ENCODE results near the gene GNA15.
A peak's percentile ranks its signal among the peaks of the same experiment; 100 is the strongest.

The GNA15 gene

DNA sequence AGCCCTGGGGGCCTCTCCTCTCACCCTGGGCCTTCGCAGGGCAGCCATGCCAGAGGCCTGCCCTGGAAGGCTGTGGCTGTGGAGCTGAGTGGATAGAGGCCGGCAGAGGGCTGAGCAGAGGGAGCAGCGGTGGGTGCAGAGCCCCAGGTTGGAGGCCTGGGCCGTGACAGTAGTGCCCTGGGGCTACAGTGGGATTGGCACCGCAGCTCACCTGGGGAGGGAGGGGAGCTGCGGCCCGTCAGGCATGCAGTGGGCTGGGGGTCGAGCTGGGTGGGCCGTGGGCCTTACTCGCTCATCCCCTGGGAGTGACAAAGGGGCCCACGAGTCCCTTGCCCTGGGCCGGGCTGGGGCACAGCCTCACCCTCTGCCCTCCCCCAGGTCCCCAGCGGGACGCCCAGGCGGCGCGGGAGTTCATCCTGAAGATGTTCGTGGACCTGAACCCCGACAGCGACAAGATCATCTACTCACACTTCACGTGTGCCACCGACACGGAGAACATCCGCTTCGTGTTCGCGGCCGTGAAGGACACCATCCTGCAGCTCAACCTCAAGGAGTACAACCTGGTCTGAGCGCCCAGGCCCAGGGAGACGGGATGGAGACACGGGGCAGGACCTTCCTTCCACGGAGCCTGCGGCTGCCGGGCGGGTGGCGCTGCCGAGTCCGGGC lies 15.1 kb upstream of the GNA15 start:
- no peak for DNase-seq (ENCODE audit: low read depth in 3 of 3, low spot score in 1 of 3)

- no peak for DNase-seq (ENCODE audit: low read depth in 3 of 3, low spot score in 1 of 3)
These were observed 14.4 kb upstream of the GNA15 start for GRCh38 chr19:3121396-3121795.

GRCh38 chr19:3121821-3122511 lies 13.9 kb upstream of the GNA15 start:
- no peak for DNase-seq (ENCODE audit: low read depth in 3 of 3, low spot score in 1 of 3)

DNA sequence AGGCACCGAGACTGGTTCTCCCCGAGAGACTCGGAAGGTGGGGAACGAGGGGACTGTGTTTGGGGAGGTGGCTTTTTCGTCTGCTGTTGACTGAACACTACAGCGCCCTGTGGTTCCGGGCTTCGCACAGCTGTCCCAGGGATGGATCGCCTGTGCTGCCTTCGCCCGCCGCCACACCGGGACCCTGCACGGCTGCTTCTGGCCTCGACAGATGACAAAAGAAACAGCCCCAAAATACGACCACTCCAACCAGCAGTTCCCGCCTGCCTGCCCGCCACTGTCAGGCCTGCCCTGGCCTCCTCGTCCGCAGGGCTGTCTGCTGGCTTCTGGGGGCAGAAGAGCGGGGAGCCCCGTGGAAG lies 13.3 kb upstream of the GNA15 start:
- DNase-seq (ENCODE audit: low read depth in 3 of 3, low spot score in 1 of 3): no peak

DNA sequence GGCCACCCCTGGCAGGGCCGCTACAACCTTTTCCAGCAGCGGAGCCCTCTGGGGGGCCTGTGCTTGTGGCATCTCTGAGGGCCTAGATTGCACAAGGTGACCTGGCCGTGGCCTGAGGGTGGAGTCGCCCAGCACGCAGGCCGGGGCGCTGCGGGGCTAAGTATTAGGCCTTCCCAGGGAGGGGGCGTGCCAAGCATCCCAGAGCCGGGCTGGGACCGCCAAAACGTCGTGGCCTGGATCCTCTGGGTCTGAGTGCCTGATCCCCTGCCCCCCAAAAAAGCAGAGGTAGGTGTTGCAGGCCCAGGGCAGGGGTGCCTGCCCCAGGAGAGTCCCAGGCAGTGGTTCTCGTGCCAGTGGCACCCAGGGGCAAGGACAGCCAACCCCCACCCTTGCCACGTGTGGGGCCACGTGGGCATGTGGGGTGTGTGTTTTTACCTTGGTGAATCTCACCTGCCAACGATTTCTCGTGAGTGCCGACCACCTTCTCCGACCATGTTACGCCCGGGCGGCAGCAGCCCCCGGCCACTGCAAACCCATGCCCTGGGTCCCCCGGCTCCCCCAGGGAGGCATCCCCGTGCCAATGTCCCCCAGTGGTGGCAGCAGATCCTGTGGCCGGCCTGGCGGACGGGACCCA lies 12.6 kb upstream of the GNA15 start:
- no peak for DNase-seq (ENCODE audit: low read depth in 3 of 3, low spot score in 1 of 3)

- no peak for DNase-seq (ENCODE audit: low read depth in 3 of 3, low spot score in 1 of 3)
These were observed 11.9 kb upstream of the GNA15 start for GRCh38 chr19:3123956-3124355.

DNA sequence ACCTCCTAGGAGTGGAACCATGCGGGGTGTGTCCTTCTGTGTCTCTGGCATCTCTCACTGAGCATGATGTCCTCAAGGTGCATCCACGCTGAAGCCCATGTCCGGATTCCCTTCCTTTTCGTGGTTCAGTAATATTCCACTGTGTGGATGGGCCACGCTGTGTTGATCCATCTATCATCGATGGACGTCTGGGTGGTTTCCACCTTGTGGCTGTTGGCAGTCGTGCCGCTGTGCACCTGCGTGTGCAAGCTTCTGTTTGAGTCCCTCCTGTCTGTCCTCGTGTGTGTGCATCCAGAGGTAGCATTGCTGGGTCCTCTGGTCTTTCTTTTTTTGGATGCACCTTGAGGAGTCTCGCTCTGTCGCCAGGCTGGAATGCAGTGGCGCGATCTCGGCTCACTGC lies 11.2 kb upstream of the GNA15 start:
- DNase-seq (ENCODE audit: low read depth in 3 of 3, low spot score in 1 of 3): no peak

DNA sequence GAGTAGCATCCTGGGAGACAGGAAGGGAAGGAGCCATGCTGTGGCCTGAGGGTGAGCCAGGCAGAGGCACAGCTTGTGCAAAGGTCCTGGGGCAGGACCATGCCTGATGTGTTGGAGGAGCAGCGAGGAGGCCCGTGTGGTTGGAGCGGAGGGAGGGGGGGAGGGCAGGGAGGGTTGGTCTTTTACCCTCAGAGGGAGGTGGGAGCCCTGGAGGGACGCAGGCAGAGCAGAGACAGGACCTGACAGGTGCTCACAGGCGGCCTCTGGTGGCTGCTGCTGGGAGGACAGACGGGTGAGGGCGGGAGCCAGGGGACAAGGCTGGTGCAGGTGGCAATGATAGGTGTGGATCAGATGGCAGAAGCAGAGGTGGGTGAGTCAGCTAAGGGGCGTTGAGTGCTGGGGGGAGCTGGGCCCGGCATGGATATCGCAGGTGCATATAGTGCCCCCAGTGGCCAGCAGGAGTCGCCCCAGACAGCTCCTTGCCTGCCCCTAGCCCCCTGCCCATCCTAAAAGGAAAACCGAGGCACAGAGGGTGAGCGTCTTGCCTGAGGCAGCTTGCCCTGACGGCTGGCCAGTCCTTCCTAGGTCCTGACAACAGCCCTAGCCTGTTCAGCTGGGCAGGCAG lies 9.8 kb upstream of the GNA15 start:
- DNase-seq (ENCODE audit: low read depth in 3 of 3, low spot score in 1 of 3): peak; percentile 21 to 75 (median 57)

DNA sequence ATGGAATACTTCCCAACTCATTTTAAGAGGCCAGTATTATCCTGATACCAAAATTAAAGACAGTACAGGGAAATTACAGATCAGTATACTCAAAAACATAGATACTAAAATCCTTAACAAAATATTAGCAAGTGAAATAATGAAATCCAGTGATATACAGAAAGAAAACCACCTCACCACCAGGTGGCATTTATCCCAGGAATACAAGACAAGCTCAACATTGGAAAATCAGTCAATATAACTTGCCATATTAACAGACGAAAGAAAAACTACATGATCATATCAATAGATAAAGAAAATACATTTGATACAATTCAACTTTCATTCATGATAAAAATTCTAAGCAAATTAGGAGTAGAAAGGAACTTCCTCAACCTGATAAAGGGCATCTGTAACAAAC lies 6.7 kb upstream of the GNA15 start:
- DNase-seq (ENCODE audit: low read depth in 3 of 3, low spot score in 1 of 3): no peak

GRCh38 chr19:3131168-3131567 lies 4.7 kb upstream of the GNA15 start:
- DNase-seq (ENCODE audit: low read depth in 3 of 3, low spot score in 1 of 3): no peak

DNA sequence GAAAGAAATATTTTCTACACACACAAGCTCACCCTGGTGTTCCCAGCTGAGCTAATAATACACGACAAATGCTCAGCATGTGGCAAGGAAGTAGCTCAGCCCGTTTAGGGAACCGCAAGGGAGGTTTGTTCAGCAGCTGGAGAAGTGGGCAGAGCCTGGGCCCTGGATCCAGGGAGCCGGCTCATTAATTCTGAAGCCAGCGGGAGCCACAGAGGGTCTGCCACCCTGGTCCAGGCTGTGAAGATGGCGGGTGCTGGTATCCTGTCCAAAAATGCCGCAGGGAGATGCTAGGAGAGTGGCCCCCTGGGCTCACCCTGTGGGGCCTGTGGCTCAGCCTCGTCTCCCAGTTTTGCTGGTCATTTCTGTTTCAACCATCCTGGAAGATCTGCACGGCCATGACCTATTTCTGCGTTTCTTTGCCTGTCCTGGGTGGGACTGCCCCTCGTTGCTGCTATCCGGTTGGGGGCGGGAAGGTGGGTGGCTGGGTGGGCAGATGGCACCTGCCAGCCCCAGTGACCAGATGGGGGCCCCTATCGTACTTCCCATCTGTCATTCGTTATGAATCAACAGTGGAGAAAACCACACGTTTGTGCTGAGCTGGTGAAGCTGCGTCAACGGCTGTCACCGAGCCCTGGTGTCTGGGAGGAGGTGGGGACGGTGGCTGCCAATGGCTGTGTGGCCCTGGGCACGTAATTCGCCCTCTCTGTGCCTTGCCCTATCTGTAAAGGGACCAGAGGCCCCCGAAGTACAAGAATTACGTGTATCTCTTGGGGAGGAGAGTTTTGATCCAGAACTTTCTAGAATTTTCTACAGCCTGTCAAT lies 2.7 kb upstream of the GNA15 start:
- peak; percentile 36 to 54 (median 38) for DNase-seq (ENCODE audit: low read depth in 3 of 3, low spot score in 1 of 3)

DNA sequence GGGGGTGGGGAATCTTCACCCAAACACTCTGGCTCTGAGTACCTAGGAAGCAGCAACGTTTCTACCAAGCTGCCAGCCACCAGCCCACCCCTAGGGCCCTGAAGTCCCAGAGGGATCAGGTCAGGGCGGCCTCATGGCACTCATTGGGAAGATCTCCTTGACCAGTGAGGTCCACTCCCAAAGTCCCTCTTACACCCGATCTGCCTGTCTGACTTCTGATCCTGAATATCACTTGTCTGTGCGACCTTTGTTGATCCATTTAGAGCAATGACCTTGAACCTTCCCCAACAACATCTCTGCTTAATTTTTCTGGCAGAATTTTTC lies 2.1 kb upstream of the GNA15 start:
- no peak for DNase-seq (ENCODE audit: low read depth in 3 of 3, low spot score in 1 of 3)

DNA sequence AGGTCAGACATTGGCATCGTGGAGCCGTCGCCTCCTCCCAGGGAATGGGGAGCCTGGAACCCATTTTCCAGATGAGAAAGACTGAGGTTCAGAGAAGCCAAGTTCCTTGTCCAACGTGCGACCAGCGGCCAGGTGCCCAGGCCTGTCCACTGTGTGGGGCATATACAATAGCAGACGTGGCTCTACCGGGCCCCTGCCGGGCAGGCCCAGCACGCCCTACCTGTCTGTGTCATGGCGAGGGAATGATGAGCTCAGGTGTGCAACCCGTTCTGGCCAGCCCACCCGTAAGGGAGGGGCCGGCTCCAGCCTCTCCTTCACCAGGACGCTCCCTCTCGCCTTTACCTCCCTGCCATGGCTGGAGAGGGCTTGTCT lies 837 bp downstream of the GNA15 start:
- no peak for DNase-seq (ENCODE audit: low read depth in 3 of 3, low spot score in 1 of 3)

- DNase-seq (ENCODE audit: low read depth in 3 of 3, low spot score in 1 of 3): no peak
These were observed 1.3 kb downstream of the GNA15 start for GRCh38 chr19:3137119-3137518.

DNA sequence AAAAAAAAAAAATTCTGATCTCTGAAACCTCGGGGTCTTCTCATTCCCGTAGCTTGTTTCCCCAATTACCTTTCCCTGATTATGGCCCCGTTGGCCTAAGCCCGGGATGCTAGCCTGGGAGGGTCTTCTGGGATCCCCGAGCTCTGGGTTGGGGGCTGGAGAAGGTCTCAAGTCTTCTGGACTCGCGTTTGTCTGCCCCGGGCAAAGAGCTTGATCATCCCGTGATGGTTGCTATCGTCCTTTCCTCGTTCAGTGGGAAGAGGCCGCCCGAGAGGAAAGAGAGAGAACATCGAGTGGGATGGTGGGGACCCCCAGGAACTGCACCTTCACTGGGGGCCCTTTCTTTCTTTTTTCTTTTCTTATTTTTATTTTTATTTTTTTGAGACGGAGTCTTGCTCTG lies 2.4 kb downstream of the GNA15 start:
- DNase-seq (ENCODE audit: low read depth in 3 of 3, low spot score in 1 of 3): no peak

DNA sequence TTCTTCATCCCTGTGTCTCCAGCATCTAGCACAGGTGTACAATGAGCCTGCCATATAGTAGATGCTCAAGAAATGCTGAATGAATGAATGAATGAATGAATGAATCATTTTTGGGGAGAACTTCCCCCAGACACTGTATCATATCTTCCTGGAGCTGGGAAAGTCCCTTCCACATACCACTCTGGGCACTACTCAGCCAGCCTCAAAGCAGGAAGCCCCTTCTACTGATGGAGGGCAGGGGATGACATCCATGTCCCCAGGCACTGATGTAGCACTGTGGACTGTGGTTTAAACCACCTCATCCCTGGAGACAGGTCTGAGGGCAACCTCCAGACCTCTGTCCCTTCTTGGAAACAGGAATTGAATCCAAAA lies 4.8 kb downstream of the GNA15 start:
- DNase-seq (ENCODE audit: low read depth in 3 of 3, low spot score in 1 of 3): no peak

DNA sequence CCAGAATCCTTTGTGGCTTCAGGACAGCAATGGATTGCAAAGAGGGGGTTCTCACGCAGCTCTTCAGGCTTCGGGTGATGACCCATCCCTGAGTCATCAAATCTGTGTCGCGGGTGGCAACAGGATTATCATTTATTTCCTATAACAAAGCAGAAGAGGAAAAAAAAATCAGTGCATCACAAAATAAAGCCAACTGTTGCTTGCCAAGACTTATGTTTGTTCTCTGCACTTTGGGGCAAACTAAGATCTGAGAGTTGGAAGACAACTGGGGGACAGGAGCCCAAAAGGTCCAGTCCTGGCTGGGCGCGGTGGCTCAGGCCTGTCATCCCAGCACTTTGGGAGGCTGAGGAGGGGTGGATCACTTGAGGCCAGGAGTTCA lies 6.4 kb downstream of the GNA15 start:
- DNase-seq (ENCODE audit: low read depth in 3 of 3, low spot score in 1 of 3): no peak

GRCh38 chr19:3142781-3143337 lies 7.0 kb downstream of the GNA15 start:
- DNase-seq (ENCODE audit: low read depth in 3 of 3, low spot score in 1 of 3): no peak

DNA sequence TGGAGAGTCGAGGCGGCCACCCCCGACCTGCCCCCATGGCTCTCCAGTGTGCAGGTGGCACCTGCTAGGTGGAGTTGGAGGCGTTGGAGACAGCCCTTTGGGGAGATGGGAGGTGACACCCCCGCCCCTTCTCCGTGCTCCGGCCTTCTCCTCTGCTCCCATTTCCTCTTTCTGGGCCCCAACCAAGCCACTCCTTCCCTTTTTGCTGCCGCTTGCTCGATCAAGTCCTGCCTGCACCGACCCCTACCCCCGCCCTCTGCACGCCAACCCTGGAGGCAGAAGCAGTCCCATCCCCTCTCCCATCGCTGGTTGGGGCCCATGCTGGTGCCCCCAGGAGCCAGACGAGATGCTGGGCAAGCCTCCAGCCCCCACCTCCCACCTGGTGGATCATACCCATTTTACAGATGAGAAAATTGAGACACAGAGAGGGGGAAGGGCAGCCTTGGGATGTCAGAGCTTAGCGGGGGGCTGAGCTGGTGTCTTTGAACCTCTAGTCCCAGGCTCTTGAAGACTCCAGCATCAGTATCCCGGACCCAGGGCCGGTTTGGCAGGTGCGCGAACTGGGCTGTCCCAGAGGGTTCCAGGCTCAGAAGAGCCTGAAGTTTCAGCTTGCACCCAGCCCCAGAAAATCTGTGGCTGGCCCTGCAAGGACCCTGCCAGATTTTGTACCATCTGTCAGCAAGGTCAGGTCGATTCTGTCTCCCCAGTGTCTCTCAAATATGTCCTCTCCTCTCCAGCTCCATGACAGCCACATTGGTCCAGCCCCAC lies 10.3 kb downstream of the GNA15 start:
- no peak for DNase-seq (ENCODE audit: low read depth in 3 of 3, low spot score in 1 of 3)

GRCh38 chr19:3146677-3147100 lies 10.9 kb downstream of the GNA15 start:
- DNase-seq (ENCODE audit: low read depth in 3 of 3, low spot score in 1 of 3): peak in 2 of 3 donors; percentile 42 to 67

GRCh38 chr19:3148503-3148902 lies 12.7 kb downstream of the GNA15 start:
- DNase-seq (ENCODE audit: low read depth in 3 of 3, low spot score in 1 of 3): no peak
